Activated naive CD8-positive, alpha-beta T cell treated with anti-CD3 and anti-CD28 coated beads for 36 hours (primary cell): ENCODE data around the gene GDPD5. TPM values are rescaled to one million over a fixed set of nuclear protein-coding genes. Genes with fewer than 3 reads are reported as not detected.

Experiments
- DNase-seq: peaks from one replicate; pipeline ENCODE4 v3.0.0; 2021
- H3K27ac Mint-ChIP-seq: one replicate; pipeline ENCODE4 v1.8.0; 2022; ENCODE audit warnings: mild to moderate bottlenecking, moderate library complexity, mixed read lengths
- H3K27me3 Mint-ChIP-seq: one replicate; pipeline ENCODE4 v1.8.0; 2022; ENCODE audit warnings: mild to moderate bottlenecking, mixed read lengths
- H3K36me3 Mint-ChIP-seq: one replicate; pipeline ENCODE4 v1.8.0; 2021; ENCODE audit warnings: mild to moderate bottlenecking, mixed read lengths
- H3K4me1 Mint-ChIP-seq: one replicate; pipeline ENCODE4 v1.8.0; 2021; ENCODE audit warnings: mixed read lengths
- H3K4me3 Mint-ChIP-seq: one replicate; pipeline ENCODE4 v1.8.0; 2022; ENCODE audit warnings: mild to moderate bottlenecking, moderate library complexity, mixed read lengths
- H3K9me3 Mint-ChIP-seq: one replicate; pipeline ENCODE4 v1.8.0; 2022; ENCODE audit warnings: mixed read lengths
- total RNA-seq, 2 experiments: library from RNA; stranded (reverse); gene quantifications; one replicate each; pipeline ENCODE4 v1.2.3, GENCODE V29; 2021

Gene GDPD5, protein sequence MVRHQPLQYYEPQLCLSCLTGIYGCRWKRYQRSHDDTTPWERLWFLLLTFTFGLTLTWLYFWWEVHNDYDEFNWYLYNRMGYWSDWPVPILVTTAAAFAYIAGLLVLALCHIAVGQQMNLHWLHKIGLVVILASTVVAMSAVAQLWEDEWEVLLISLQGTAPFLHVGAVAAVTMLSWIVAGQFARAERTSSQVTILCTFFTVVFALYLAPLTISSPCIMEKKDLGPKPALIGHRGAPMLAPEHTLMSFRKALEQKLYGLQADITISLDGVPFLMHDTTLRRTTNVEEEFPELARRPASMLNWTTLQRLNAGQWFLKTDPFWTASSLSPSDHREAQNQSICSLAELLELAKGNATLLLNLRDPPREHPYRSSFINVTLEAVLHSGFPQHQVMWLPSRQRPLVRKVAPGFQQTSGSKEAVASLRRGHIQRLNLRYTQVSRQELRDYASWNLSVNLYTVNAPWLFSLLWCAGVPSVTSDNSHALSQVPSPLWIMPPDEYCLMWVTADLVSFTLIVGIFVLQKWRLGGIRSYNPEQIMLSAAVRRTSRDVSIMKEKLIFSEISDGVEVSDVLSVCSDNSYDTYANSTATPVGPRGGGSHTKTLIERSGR
- 1 to 10 TPM; 5.9 to 6.6 TPM for total RNA-seq

DNA sequence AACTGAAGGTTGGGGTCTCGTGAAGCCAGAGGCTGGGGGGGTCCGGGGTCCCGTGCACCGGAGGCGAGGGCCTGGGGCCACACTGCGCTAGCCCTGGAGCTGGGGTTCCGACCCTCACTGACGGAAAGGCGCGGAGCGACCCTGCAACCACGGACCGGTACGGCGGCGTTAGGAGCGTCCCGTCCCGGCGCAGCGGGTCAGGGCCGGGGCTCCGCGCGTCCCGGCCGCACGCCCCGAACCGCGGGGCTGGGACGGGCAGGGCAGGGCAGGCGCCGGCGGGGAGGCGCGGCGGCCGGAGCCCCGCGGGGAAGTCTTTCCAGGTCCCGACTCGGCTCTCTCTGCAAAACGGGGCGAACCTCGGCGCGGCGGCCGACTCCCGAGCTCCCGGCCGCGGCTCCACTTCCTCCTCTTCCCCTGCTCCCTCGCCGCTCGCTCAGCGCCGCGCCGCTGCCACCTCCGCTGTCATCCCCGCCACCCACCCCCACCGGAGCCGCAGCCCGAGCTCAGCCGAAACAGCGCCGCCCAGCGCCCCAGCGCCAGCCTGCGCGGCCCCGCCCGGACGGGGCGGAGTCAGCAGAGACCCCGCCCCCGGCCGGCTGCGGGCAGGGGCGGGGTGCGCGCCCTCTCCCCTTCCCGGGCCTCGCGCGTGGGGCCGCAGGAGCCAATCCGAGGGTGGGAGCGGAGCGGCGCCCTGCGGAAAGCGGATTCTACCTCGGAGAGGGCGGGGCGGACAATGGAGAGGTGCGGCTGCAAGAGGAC, at the start of gene GDPD5:
Gene GDPD5 (minus strand): TSS at position 509 of the 759 bp plus-strand sequence. CDS start 48,206 bp downstream, outside the sequence.
- Mint-ChIP-seq H3K27ac (peak within 1 kb of the TSS; percentile 18), H3K4me3 (peak within 1 kb of the TSS; percentile 79), H3K27me3 (no peaks in the 10 kb centered on the region), H3K36me3 (no peaks in the 10 kb centered on the region), H3K4me1 (peaks cover 15% of the 10 kb centered on the region), H3K9me3 (no peaks in the 10 kb centered on the region)
- DNase-seq: peak; percentile 91

DNA sequence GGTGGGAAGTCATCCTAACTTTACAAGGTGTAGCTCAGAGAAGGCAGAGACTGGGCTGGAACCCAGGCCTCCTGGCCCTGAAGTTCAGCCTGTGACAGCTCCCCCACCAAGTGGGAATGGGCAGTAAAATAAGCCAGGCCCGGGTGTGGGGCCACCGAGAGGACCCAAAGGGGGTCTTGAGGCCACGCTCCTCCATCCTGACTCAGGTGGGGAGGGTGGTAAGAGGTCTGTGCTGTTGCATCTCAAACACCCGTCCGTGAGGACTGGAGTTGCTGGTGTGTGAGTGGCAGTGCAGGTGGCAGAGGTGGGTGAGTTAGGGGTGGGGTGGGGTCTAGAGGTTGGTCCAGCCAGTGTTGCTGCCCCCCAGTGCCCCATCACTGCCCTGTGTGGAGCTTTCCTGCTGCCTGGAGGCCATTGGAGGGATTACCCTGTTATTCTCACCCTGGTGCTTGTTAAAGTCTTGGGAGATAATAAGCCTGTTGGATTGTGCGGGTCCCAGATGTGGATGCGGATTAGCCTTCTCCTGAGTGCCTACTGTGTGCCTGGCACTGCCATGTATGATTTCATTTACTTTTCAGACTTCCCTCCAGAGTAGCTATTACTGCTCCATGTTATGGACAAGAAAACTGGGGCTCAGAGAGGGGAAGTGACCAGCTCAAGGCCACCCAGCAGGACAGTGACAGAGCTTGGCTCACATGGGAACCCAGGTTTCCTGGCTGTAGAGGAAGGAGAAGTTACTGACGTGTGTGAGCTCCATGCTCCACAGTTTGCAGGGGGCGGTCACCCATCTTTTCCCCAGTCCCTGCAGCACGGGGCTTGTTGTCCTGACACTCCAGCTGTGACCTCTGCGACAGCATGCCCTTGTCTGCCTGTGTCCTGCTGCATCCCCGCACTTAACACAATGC, 49.2 kb upstream of the GDPD5 start:
- H3K4me1 Mint-ChIP-seq: peaks cover 11% of the 10 kb centered on the region
- no peak for DNase-seq
- H3K36me3 Mint-ChIP-seq: no peaks in the 10 kb centered on the region
- H3K27me3 Mint-ChIP-seq: no peaks in the 10 kb centered on the region
- H3K4me3 Mint-ChIP-seq: no peak overlapping the region
- no peaks in the 10 kb centered on the region for H3K9me3 Mint-ChIP-seq
- no peak overlapping the region for H3K27ac Mint-ChIP-seq

DNA sequence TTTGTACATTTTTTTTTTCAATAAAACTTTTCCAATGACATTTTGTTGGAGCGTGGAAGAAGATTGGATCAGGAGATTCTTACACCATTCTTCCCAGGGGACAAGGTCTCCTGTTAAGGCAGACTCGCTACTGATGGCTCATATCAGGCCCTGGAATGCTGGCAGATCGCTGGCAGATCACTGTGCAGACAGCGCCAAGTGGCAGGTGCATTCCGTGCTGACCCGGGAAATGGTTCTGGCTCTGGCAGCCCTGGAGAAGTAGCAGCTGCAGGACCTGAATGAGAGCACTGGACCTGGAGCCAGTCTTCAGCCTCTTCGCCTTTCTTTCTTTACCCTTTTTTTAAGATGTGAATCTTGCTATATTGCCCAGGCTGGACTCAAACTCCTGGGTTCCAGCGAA, 47.0 kb upstream of the GDPD5 start:
- no peaks in the 10 kb centered on the region for H3K27me3 Mint-ChIP-seq
- no peak overlapping the region for H3K4me3 Mint-ChIP-seq
- no peaks in the 10 kb centered on the region for H3K9me3 Mint-ChIP-seq
- H3K36me3 Mint-ChIP-seq: no peaks in the 10 kb centered on the region
- H3K27ac Mint-ChIP-seq: no peak overlapping the region
- DNase-seq: no peak
- peaks cover 8% of the 10 kb centered on the region for H3K4me1 Mint-ChIP-seq

DNA sequence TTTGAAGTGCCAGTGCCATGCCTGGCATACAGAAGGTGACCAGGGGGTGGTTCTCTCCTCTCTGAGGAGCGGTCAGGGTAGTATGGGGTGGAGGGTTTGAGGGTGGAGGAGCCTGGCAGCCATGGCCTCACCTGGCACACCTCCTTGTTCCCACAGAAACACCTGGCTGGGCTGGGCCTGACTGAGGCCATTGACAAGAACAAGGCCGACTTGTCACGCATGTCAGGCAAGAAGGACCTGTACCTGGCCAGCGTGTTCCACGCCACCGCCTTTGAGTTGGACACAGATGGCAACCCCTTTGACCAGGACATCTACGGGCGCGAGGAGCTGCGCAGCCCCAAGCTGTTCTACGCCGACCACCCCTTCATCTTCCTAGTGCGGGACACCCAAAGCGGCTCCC, 45.9 kb upstream of the GDPD5 start:
- Mint-ChIP-seq H3K27me3 (no peaks in the 10 kb centered on the region), H3K27ac (no peak overlapping the region), H3K4me3 (no peak overlapping the region), H3K36me3 (no peaks in the 10 kb centered on the region), H3K4me1 (peaks cover 4% of the 10 kb centered on the region), H3K9me3 (no peaks in the 10 kb centered on the region)
- DNase-seq: no peak

DNA sequence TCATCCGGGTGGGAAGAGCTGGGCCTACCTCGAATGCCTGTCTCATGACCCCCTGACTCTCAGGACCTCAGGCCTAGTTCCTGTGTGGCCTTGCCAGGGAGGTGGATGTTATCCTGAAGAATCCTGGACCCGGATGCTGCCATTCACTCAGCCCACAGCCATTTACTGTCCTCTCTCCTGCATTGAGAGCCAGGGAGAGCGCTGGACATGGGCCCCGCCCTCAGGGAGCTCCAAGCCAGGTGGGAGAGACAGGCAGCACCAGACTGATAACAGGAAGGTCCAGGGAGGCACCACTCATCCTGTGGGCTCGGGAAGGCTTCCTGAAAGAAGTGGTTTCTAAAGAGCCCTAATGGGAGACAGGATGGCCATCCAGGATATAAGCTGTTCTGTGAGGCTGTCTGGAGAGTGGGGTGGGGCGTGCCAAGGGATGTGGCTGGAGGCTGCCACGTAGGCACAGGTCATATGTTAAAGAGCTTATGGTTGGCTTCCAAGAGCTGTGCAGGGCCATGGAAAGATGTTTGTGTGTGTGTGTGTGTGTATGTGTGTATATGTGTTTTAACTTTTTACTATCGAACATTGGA, 44.9 kb upstream of the GDPD5 start:
- peaks cover 5% of the 10 kb centered on the region for H3K4me1 Mint-ChIP-seq
- H3K36me3 Mint-ChIP-seq: no peaks in the 10 kb centered on the region
- no peak for DNase-seq
- H3K27ac Mint-ChIP-seq: no peak overlapping the region
- no peaks in the 10 kb centered on the region for H3K9me3 Mint-ChIP-seq
- H3K27me3 Mint-ChIP-seq: no peaks in the 10 kb centered on the region
- no peak overlapping the region for H3K4me3 Mint-ChIP-seq

DNA sequence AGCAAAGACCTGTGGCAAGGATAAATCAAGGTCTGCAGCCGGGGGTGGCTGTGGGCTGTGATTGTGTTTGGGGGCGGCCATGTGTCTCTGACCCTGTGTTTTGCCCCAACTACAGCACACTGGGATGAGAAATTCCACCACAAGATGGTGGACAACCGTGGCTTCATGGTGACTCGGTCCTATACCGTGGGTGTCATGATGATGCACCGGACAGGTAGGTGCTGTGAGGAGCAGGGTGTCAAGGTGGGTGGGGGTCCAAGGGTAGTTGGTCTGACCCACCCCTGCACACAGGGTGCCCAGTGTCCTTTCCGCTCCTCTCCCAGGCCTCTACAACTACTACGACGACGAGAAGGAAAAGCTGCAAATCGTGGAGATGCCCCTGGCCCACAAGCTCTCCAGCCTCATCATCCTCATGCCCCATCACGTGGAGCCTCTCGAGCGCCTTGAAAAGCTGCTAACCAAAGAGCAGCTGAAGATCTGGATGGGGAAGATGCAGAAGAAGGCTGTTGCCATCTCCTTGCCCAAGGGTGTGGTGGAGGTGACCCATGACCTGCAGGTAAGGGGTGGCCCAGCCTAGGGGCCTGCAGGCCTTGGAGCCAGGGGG, 43.0 kb upstream of the GDPD5 start:
- Mint-ChIP-seq H3K4me3 (no peak overlapping the region), H3K4me1 (peaks cover 22% of the 10 kb centered on the region), H3K9me3 (no peaks in the 10 kb centered on the region), H3K27me3 (no peaks in the 10 kb centered on the region), H3K36me3 (no peaks in the 10 kb centered on the region), H3K27ac (no peak overlapping the region)
- no peak for DNase-seq

DNA sequence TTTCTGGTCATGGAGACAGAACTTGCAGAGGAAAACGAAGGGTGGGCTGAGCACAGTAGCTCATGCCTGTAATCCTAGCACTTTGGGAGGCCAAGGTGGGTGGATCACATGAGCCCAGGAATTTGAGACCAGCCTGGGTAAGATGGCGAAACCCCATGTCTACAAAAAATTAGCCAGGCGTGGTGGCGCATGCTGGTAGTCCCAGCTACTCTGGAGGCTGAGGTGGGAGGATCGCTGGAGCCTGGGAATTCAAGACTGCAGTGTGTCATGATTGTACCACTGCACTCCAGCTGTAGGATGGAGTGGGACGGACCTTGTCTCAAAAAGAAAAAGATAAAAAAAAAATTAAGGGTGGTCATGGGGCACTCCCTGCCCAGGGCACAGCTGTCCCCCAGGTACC, 42.2 kb upstream of the GDPD5 start:
- no peak for DNase-seq
- Mint-ChIP-seq H3K36me3 (no peaks in the 10 kb centered on the region), H3K27ac (no peak overlapping the region), H3K4me1 (peaks cover 28% of the 10 kb centered on the region), H3K4me3 (no peak overlapping the region), H3K27me3 (no peaks in the 10 kb centered on the region), H3K9me3 (no peaks in the 10 kb centered on the region)

DNA sequence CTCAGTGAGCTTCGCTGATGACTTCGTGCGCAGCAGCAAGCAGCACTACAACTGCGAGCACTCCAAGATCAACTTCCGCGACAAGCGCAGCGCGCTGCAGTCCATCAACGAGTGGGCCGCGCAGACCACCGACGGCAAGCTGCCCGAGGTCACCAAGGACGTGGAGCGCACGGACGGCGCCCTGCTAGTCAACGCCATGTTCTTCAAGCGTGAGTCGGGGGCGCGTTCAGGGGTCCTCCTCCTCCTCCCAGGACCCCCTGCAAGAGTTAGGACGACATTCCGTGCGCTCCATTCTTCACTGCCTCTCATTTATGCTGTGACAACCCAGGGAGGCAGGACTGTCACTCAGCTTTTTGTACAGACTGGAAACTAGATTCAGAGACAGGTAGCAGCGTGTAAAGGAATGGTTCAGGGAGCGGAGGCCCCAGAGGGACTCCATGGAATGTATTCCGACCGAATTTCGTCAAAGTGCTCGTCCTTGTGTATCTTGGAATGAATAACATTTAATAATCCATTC, 41.1 kb upstream of the GDPD5 start:
- H3K4me3 Mint-ChIP-seq: no peak overlapping the region
- no peak overlapping the region for H3K27ac Mint-ChIP-seq
- no peaks in the 10 kb centered on the region for H3K27me3 Mint-ChIP-seq
- no peaks in the 10 kb centered on the region for H3K9me3 Mint-ChIP-seq
- H3K4me1 Mint-ChIP-seq: peaks cover 30% of the 10 kb centered on the region
- no peaks in the 10 kb centered on the region for H3K36me3 Mint-ChIP-seq
- DNase-seq: no peak

DNA sequence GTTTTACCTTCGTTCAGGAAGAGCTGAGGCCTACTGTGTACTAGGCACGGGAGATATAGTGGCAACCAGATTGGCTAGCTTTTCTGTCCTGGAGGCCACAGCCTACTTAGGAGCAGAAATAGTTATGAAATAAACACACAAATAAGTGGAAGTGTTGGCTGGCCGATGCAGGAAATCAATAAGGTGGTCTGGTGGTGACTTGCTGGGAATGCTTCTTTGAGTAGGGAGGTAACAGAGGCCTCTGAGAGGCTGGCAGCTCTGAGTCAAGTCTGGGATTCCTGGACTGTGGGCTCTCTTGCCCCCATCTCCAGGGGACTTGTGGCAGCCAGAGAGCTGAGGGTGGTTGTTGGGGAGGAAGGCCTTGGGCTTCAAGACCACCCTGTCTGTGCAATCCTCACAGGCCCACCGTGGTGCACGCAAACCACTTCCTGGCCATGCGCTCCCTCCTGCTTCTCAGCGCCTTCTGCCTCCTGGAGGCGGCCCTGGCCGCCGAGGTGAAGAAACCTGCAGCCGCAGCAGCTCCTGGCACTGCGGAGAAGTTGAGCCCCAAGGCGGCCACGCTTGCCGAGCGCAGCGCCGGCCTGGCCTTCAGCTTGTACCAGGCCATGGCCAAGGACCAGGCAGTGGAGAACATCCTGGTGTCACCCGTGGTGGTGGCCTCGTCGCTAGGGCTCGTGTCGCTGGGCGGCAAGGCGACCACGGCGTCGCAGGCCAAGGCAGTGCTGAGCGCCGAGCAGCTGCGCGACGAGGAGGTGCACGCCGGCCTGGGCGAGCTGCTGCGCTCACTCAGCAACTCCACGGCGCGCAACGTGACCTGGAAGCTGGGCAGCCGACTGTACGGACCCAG, 40.4 kb upstream of the GDPD5 start:
- H3K4me3 Mint-ChIP-seq: peak overlapping the region; percentile 40
- peak; percentile 40 for DNase-seq
- H3K36me3 Mint-ChIP-seq: no peaks in the 10 kb centered on the region
- H3K27ac Mint-ChIP-seq: peak overlapping the region; percentile 59
- no peaks in the 10 kb centered on the region for H3K9me3 Mint-ChIP-seq
- H3K27me3 Mint-ChIP-seq: no peaks in the 10 kb centered on the region
- H3K4me1 Mint-ChIP-seq: peaks cover 36% of the 10 kb centered on the region

DNA sequence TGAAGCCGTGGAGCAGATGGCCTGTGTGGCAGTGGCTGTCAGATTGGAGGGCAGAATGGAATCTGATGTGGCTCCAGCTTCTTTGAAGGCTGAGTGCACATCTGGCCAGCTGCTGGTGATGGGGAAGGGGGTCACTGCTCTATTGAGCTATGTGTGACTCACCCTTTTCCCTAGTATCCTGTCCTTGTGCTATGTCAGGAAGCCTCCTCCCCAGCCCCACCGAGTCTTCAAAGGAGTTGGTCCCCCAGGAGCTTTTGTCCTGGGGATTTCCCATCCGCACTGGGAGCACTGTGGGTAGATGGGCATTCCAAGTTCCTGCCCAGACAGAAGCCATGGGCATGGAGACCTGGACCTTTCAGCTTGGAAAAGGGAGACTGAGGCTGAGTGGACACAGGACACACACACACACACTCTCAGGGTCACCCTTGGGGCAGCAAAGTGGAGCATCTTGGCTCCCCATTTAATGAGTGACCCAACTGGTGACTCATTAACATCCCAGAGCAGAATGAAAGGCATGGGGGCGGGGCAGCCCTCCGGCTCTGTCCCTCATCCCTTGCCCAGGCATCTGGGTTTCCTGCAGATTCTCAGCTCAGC, 39.6 kb upstream of the GDPD5 start:
- Mint-ChIP-seq H3K9me3 (no peaks in the 10 kb centered on the region), H3K4me1 (peaks cover 38% of the 10 kb centered on the region), H3K27me3 (no peaks in the 10 kb centered on the region), H3K27ac (peak overlapping the region; percentile 59), H3K4me3 (no peak overlapping the region), H3K36me3 (no peaks in the 10 kb centered on the region)
- no peak for DNase-seq

DNA sequence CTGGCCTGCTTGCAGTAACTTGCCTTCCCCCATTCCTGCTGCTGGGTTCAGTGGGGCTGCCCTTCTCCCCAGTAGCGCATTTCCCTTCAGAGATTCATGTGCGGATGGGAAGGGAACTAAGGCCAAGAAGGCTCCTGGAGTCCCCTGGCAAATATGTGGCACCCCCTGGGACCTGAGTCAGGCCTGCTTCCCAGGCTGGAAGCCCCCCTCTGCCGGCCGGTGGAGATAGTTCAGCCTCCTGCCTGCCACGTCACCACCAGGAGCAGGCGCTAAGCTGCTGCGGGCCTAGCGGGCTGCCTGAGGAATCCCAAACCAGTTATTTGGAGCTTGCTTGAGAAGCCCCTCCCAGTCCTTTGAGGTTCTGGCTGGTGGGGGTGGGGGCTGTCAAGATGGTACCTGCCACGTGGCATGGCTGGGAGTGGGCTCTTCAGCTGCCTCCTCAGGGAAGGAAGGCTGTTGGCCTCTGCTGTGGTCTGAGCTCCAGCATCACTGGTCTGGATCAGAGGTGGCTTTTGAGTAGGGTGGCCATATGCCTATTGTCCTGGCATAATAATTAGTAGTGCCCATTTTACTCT, 38.3 kb upstream of the GDPD5 start:
- H3K27ac Mint-ChIP-seq: peak overlapping the region; percentile 92
- H3K36me3 Mint-ChIP-seq: no peaks in the 10 kb centered on the region
- no peaks in the 10 kb centered on the region for H3K27me3 Mint-ChIP-seq
- no peaks in the 10 kb centered on the region for H3K9me3 Mint-ChIP-seq
- DNase-seq: no peak
- H3K4me1 Mint-ChIP-seq: peaks cover 38% of the 10 kb centered on the region
- peak overlapping the region; percentile 90 for H3K4me3 Mint-ChIP-seq

DNA sequence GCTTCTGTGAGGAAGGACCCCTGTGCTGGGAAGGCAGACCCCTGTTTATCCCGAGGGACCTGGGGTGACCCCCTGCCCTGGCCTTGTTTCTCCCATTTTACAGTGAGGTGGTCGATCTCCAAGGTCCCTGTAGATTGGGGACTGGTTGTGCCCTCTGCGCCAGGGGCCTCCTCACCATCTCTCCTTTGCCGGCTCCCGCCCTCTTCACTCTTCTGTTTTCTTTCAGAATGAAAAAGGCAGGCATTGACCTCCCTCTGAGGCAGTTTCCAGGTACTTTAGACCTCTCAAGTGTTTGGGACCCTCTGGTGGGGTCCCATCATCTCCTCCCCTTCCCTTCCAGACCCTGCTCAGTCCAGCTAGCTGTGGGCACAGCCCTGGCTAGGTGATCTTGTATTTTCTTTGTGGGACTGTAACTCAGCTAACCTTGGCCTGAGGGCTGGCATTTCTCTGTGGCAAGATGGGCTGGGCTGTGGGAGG, 37.8 kb upstream of the GDPD5 start:
- H3K4me3 Mint-ChIP-seq: peak overlapping the region; percentile 90
- H3K36me3 Mint-ChIP-seq: no peaks in the 10 kb centered on the region
- peaks cover 38% of the 10 kb centered on the region for H3K4me1 Mint-ChIP-seq
- H3K27me3 Mint-ChIP-seq: no peaks in the 10 kb centered on the region
- H3K9me3 Mint-ChIP-seq: no peaks in the 10 kb centered on the region
- peak overlapping the region; percentile 92 for H3K27ac Mint-ChIP-seq
- no peak for DNase-seq
